Activated naive CD8-positive, alpha-beta T cell treated with anti-CD3 and anti-CD28 coated beads, Interleukin-2, amount 50 U/mL, for 16 hours (primary cell): ENCODE data around the gene FAM83D.
A peak's percentile ranks its signal among the peaks of the same experiment; 100 is the strongest.
"Not testable (repeated sequence)": the region's sequence is repeated elsewhere in the genome, so short reads cannot be mapped to it uniquely, and the experiment has no call there.

Experiments
- DNase-seq: peaks from one replicate; pipeline ENCODE4 v3.0.0-alpha.2; 2020; ENCODE audit warnings: low read depth, low spot score

The FAM83D gene

GRCh38 chr20:38965264-38965663 lies 39.0 kb downstream of the FAM83D start:
- DNase-seq, result no peak

- no peak for DNase-seq
Observed at GRCh38 chr20:38968090-38968489, 41.9 kb downstream of the FAM83D start.

GRCh38 chr20:38969708-38970107 lies 43.5 kb downstream of the FAM83D start:
- DNase-seq, result no peak

GRCh38 chr20:38970302-38970701 lies 44.1 kb downstream of the FAM83D start:
- DNase-seq, result no peak

GRCh38 chr20:38973107-38973506 lies 46.9 kb downstream of the FAM83D start:
- no peak for DNase-seq

- DNase-seq, result no peak
Observed at GRCh38 chr20:38973645-38974044, 47.4 kb downstream of the FAM83D start.

GRCh38 chr20:38975539-38976120 lies 49.4 kb downstream of the FAM83D start:
- DNase-seq, result no peak

- no peak for DNase-seq
Observed at GRCh38 chr20:38979434-38979833, 53.2 kb downstream of the FAM83D start.

- DNase-seq, result no peak
Observed at GRCh38 chr20:38979842-38980241, 53.6 kb downstream of the FAM83D start.

GRCh38 chr20:38982291-38982690 lies 56.1 kb downstream of the FAM83D start:
- no peak for DNase-seq

- DNase-seq, result no peak
Observed at GRCh38 chr20:38985060-38985459, 58.8 kb downstream of the FAM83D start.

- DNase-seq, result no peak
Observed at GRCh38 chr20:38985603-38986170, 59.5 kb downstream of the FAM83D start.

- DNase-seq, result no peak
Observed at GRCh38 chr20:38986663-38987062, 60.4 kb downstream of the FAM83D start.

GRCh38 chr20:38987777-38988176 lies 61.6 kb downstream of the FAM83D start:
- no peak for DNase-seq

- no peak for DNase-seq
Observed at GRCh38 chr20:38990728-38991127, 64.5 kb downstream of the FAM83D start.

- DNase-seq, result no peak
Observed at GRCh38 chr20:38991814-38992704, 65.8 kb downstream of the FAM83D start.

GRCh38 chr20:38995536-38996044 lies 69.4 kb downstream of the FAM83D start:
- no peak for DNase-seq

- DNase-seq, result not testable (repeated sequence)
Observed at GRCh38 chr20:38996866-38997265, 70.6 kb downstream of the FAM83D start.

- peak; percentile 30 for DNase-seq
Observed at GRCh38 chr20:38997622-38998021, 71.4 kb downstream of the FAM83D start.

GRCh38 chr20:38999217-38999616 lies 73.0 kb downstream of the FAM83D start:
- DNase-seq, result no peak

- no peak for DNase-seq
Observed at GRCh38 chr20:38999965-39000910, 74.0 kb downstream of the FAM83D start.
